ENCODE results near the gene TACR3. TPM values are rescaled to one million over a fixed set of nuclear protein-coding genes. Genes with fewer than 3 reads are reported as not detected.

TACR3 gene
- total and polyA plus RNA-seq, 2 donors (not counting 3 experiments of a cell fraction or from before 2014, with no cell fraction given): not detected

- no peak for FAIRE-seq
- TF ChIP-seq CTCF (IDR thresholded peaks at IDR 0.05; ENCODE audit: extremely low read depth in 1 of 2, insufficient read depth in 1 of 2, low read depth in 1 of 2, low read length in 2 of 2) (no peak), MYC (IDR thresholded peaks at IDR 0.05; ENCODE audit: low read depth, low read length) (no peak), EZH2 (IDR thresholded peaks at IDR 0.05; ENCODE audit: borderline replicate concordance, low read depth, low read length, severe bottlenecking) (no peak), FOS (IDR thresholded peaks at IDR 0.05; ENCODE audit: borderline replicate concordance, insufficient read depth, low read length) (no peak), MAX (IDR thresholded peaks at IDR 0.05; ENCODE audit: insufficient read depth, insufficient read length) (no peak)
Observed at GRCh38 chr4:103648541-103648940, 71.2 kb downstream of the TACR3 start.

GRCh38 chr4:103645991-103646390 is 73.8 kb downstream of the TACR3 start:
- TF ChIP-seq POLR2AphosphoS5 (IDR thresholded peaks at IDR 0.05; ENCODE audit: insufficient read depth, low read depth, low read length) (no peak), MAX (IDR thresholded peaks at IDR 0.05; ENCODE audit: insufficient read depth, insufficient read length) (no peak), MYC (IDR thresholded peaks at IDR 0.05; ENCODE audit: low read depth, low read length) (no peak), CTCF (IDR thresholded peaks at IDR 0.05; ENCODE audit: extremely low read depth in 1 of 2, insufficient read depth in 1 of 2, low read depth in 1 of 2, low read length in 2 of 2) (no peak), JUN (IDR thresholded peaks at IDR 0.05; ENCODE audit: borderline replicate concordance, insufficient read depth, insufficient read length, low read depth) (no peak), EZH2 (IDR thresholded peaks at IDR 0.05; ENCODE audit: borderline replicate concordance, low read depth, low read length, severe bottlenecking) (no peak), FOS (IDR thresholded peaks at IDR 0.05; ENCODE audit: borderline replicate concordance, insufficient read depth, low read length) (no peak), GATA2 (IDR thresholded peaks at IDR 0.05; ENCODE audit: insufficient read depth, insufficient read length, low read depth, low read length) (no peak), POLR2A (IDR thresholded peaks at IDR 0.05; ENCODE audit: low read depth, low read length) (no peak)
- Histone ChIP-seq H4K20me1 (replicated peaks; ENCODE audit: control insufficient read depth, extremely low read depth, insufficient read depth, low read length) (no peaks in the 10 kb centered on the region), H3K9ac (replicated peaks; ENCODE audit: extremely low read depth, insufficient read depth, low read length) (no peak overlapping the region), H3K79me2 (ENCODE audit: control insufficient read depth, insufficient read depth, low read length) (no peaks in the 10 kb centered on the region), H3K4me2 (ENCODE audit: insufficient read depth, low read length) (no peak overlapping the region), H3K27ac (ENCODE audit: insufficient read depth, low read depth, low read length) (no peak overlapping the region), H3K4me1 (ENCODE audit: control insufficient read depth, extremely low read depth, insufficient read depth, low read length) (no peaks in the 10 kb centered on the region), H3K4me3 (replicated peaks in 1 of 3; ENCODE audit: insufficient read depth in 1 of 3, low read depth in 1 of 3, low read length in 3 of 3) (no peak overlapping the region), H3K9me3 (replicated peaks; ENCODE audit: control insufficient read depth, insufficient read depth, low read length) (no peaks in the 10 kb centered on the region), H3K36me3 (ENCODE audit: control insufficient read depth in 2 of 2, extremely low read depth in 1 of 2, insufficient read depth in 2 of 2, low read length in 2 of 2) (no peaks in the 10 kb centered on the region), H3K9me1 (replicated peaks; ENCODE audit: control insufficient read depth, extremely low read depth, insufficient read depth, low read length) (no peaks in the 10 kb centered on the region), H3K27me3 (ENCODE audit: control insufficient read depth in 2 of 2, insufficient read depth in 2 of 2, low read length in 2 of 2) (no peaks in the 10 kb centered on the region), H2AFZ (ENCODE audit: low read depth, low read length) (no peak overlapping the region)
- dilution Hi-C loops (cut with MboI; ENCODE audit: extremely low pct_ligation_motif_present, low sequenced_read_pairs) (no loop called here), intact Hi-C loops (cut with micrococcal nuclease) (no loop called here)
- no TSS peak for BruUV-seq (replicated peaks)
- ChIA-PET CTCF (no interaction called here), POLR2A (no interaction called here)
- DNase-seq (ENCODE audit: low read depth, low spot score): no peak
- FAIRE-seq: no peak

More at GRCh38 chr4:103648541-103648940, 71.2 kb downstream of the TACR3 start:
- H3K9ac ChIP-seq (replicated peaks; ENCODE audit: extremely low read depth, insufficient read depth, low read length): no peak overlapping the region
- H3K9me3 ChIP-seq (replicated peaks; ENCODE audit: control insufficient read depth, insufficient read depth, low read length): no peaks in the 10 kb centered on the region
- intact Hi-C loops (cut with micrococcal nuclease) (no loop called here), dilution Hi-C loops (cut with MboI; ENCODE audit: extremely low pct_ligation_motif_present, low sequenced_read_pairs) (no loop called here)
- H3K4me3 ChIP-seq (replicated peaks in 1 of 3; ENCODE audit: insufficient read depth in 1 of 3, low read depth in 1 of 3, low read length in 3 of 3): no peak overlapping the region
- DNase-seq (ENCODE audit: low read depth, low spot score): no peak
- no peaks in the 10 kb centered on the region for H3K79me2 ChIP-seq (ENCODE audit: control insufficient read depth, insufficient read depth, low read length)
- H3K27me3 ChIP-seq (ENCODE audit: control insufficient read depth in 2 of 2, insufficient read depth in 2 of 2, low read length in 2 of 2): no peaks in the 10 kb centered on the region
- H3K9me1 ChIP-seq (replicated peaks; ENCODE audit: control insufficient read depth, extremely low read depth, insufficient read depth, low read length): no peaks in the 10 kb centered on the region
- CTCF ChIA-PET: no interaction called here
- no peak overlapping the region for H3K27ac ChIP-seq (ENCODE audit: insufficient read depth, low read depth, low read length)
- no peak overlapping the region for H3K4me2 ChIP-seq (ENCODE audit: insufficient read depth, low read length)
- no peak overlapping the region for H2AFZ ChIP-seq (ENCODE audit: low read depth, low read length)
- no peaks in the 10 kb centered on the region for H3K4me1 ChIP-seq (ENCODE audit: control insufficient read depth, extremely low read depth, insufficient read depth, low read length)
- no peaks in the 10 kb centered on the region for H3K36me3 ChIP-seq (ENCODE audit: control insufficient read depth in 2 of 2, extremely low read depth in 1 of 2, insufficient read depth in 2 of 2, low read length in 2 of 2)
- POLR2A ChIA-PET: no interaction called here
- no TSS peak for BruUV-seq (replicated peaks)
- H4K20me1 ChIP-seq (replicated peaks; ENCODE audit: control insufficient read depth, extremely low read depth, insufficient read depth, low read length): no peaks in the 10 kb centered on the region
